Spleen (tissue), 7 donors: ENCODE measurements around the gene ANKRD11.
"Not testable (repeated sequence)": the region's sequence is repeated elsewhere in the genome, so short reads cannot be mapped to it uniquely, and the experiment has no call there.

ENCODE experiments used
- CTCF ChIP-seq, 11 experiments: fragments of 200-600 bp in 7 of 11; fragments of 450-650 bp in 4 of 11; sonication (generic) in 4 of 11; IDR thresholded peaks in 8 of 11; conservative IDR thresholded peaks in 3 of 11; 1 replicate in 7 of 11; 2 replicates in 4 of 11; pipeline versions ENCODE4 v1.4.0 to v1.8.0; 2016 to 2021; ENCODE audit warnings: antibody characterized with exemption in 11 of 11, inconsistent platforms in 4 of 11, mild to moderate bottlenecking in 1 of 11
- POLR2A ChIP-seq, 3 donors: fragments of 450-650 bp; IDR thresholded peaks; one replicate each; pipeline ENCODE4 v1.5.1; 2017; ENCODE audit warnings: antibody characterized with exemption in 3 of 3, mild to moderate bottlenecking in 1 of 3
- POLR2AphosphoS5 ChIP-seq, 3 donors: sonication (generic); formaldehyde crosslinking; IDR thresholded peaks; one replicate each; pipeline ENCODE4 v1.5.1; 2017; ENCODE audit warnings: antibody characterized with exemption in 3 of 3
- donor health status: DM: no; HTN: no; CAD: no; lungs with moderate emphysema.
- donor health status: DM: no; HTN: no; CAD: no.
- donor health status: DM: no; HTN: no; CAD: no.

DNA sequence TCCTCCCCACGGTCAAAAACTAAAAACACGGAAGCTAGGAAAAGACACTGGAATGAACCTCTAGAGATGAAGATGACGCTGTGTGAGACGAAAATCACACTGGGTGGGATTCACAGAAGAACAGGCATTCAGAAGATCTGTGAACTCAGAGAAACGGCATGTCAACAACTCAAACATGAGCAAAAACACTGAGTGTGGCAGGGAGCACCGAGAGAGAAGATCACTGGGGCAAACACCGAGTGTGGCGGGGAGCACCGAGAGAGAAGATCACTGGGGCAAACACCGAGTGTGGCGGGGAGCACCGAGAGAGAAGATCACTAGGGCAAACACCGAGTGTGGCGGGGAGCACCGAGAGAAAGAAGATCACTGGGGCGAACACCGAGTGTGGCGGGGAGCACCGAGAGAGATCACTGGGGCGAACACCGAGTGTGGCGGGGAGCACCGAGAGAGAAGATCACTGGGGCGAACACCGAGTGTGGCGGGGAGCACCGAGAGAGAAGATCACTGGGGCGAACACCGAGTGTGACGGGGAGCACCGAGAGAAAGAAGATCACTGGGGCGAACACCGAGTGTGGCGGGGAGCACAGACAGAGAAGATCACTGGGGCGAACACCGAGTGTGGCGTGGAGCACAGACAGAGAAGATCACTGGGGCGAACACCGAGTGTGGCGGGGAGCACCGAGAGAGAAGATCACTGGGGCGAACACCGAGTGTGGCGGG, 100.7 kb downstream of the ANKRD11 start:
- not testable (repeated sequence) for TF ChIP-seq CTCF (IDR thresholded peaks at IDR 0.05 in 8 of 11, conservative IDR thresholded peaks at IDR 0.05 in 3 of 11); POLR2AphosphoS5 (IDR thresholded peaks at IDR 0.05); POLR2A (IDR thresholded peaks at IDR 0.05)
